HUES6 (cell line): ENCODE results near the gene PRKX.
"Not testable (repeated sequence)": the region's sequence is repeated elsewhere in the genome, so short reads cannot be mapped to it uniquely, and the experiment has no call there.

Source experiments
- H3K27ac ChIP-seq: 2 replicates; pipeline ENCODE4 v1.7.0; 2013; ENCODE audit warnings: low read depth, mild to moderate bottlenecking, low read length, inconsistent platforms
- H3K27me3 ChIP-seq: 2 replicates; pipeline ENCODE4 v1.6.1; 2013; ENCODE audit warnings: low read length; ENCODE audit not compliant: control insufficient read depth, insufficient read depth
- H3K36me3 ChIP-seq: 2 replicates; pipeline ENCODE4 v1.6.1; 2013; ENCODE audit warnings: low read length; ENCODE audit not compliant: control insufficient read depth, insufficient read depth
- H3K4me1 ChIP-seq: 2 replicates; pipeline ENCODE4 v1.6.1; 2013; ENCODE audit warnings: low read length; ENCODE audit not compliant: control insufficient read depth, insufficient read depth
- H3K4me3 ChIP-seq: 2 replicates; pipeline ENCODE4 v1.5.1; 2013; ENCODE audit warnings: low read depth, low read length
- H3K9ac ChIP-seq: one replicate; pipeline ENCODE4 v1.6.1; 2013; ENCODE audit warnings: mild to moderate bottlenecking, low read length
- H3K9me3 ChIP-seq: 2 replicates; pipeline ENCODE4 v1.6.1; 2013; ENCODE audit warnings: low read depth, low read length; ENCODE audit not compliant: control insufficient read depth, insufficient read depth

The PRKX gene

DNA sequence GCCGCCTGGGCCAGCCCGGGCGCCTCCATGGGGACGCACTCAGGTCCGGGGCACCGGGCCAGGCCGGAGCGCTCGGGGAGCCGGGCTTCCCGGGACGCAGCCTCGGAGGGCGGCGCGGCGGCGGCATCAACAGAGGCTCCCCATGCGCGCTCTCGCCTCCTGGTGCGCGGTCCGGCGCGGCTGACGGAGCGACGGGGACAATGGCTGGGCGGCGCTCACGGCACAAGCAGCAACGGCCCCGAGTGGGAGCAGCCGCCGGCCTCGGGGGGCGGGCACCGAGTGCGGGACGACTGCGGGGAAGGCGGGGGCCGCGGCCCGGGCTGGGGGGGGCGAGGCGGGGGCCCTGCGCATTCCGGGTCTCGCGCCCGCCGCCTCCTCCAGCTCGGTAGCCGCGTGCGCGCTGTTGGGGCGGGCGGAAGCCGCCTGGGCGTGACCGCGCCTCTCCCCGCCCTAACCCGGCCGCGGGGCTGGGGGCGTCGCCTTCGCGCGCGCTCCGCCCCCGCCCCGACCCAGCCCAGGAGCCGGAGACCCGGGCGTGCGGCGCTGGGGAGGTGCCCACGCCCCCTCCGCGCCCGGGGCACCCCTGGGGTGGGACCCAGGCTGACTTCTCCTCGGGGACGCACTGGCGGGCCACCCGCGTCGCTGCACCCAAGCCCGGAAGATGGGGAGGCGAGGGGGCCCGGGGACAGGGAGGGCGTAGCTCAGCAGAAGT, at the start of gene PRKX:
Gene PRKX (minus strand): TSS at position 425 of the 712 bp plus-strand sequence. CDS start 396 bp downstream, at position 29.
- Histone ChIP-seq H3K4me3 (peak within 1 kb of the TSS; percentile 79), H3K9me3 (peaks cover 7% of the 10 kb centered on the region; the same call in 1 of the 2 replicates), H3K4me1 (peaks cover 22% of the 10 kb centered on the region), H3K36me3 (peaks cover 4% of the 10 kb centered on the region; the same call in 1 of the 2 replicates), H3K9ac (peak within 1 kb of the TSS; percentile 87), H3K27me3 (peaks cover 3% of the 10 kb centered on the region; the same call in 1 of the 2 replicates), H3K27ac (peak within 1 kb of the TSS; percentile 80)

DNA sequence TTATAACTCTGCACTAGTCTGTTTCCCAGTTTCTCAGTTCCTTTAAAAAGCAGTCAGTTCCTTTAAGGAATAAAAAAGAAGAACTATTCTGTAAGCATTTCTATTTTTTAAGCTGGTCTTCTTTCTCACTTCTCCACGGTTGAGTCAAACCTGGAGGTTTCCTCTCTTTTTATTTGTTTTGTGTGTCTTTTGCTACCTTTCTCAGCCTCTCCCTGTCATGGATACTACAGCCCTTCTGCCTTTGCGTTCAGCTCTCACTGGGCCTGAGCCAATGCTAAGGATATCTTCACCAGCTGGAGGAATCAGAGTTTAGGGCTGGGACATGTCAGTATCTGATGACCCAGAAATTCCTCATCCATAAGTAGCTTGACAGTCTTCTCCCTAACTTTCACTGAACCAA, 49.7 kb upstream of the PRKX start:
- Histone ChIP-seq H3K27ac (no peak overlapping the region), H3K36me3 (no peaks in the 10 kb centered on the region)

DNA sequence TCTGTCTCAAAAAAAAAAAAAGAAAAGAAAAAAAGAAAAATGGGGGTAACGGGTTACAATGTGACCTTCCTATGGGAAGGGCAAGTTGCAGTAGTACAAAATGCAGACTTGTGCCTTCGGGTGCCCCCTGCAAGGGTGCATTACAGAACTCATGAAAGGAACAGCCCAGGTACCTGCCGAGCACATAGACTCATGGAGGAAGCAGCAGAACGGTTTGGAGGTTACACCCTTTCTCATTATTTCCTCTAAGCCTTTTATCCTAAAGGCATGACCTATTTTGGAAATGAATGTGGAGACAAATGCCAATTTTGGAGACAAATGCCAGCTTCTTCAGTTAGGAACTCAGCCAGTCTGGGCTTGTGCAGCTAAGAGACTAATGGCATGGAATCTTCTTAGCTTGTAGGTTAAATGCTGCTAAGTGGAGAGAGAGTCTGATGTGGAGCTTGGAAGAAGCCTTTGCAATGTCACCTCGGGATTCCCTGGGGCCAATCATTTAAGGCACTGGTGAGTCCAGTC, 44.1 kb upstream of the PRKX start:
- no peaks in the 10 kb centered on the region for H3K9me3 ChIP-seq
- H3K4me3 ChIP-seq: no peak overlapping the region
- H3K4me1 ChIP-seq: no peaks in the 10 kb centered on the region
- peaks cover 21% of the 10 kb centered on the region for H3K27me3 ChIP-seq
- H3K9ac ChIP-seq: no peak overlapping the region
- H3K27ac ChIP-seq: no peak overlapping the region
- H3K36me3 ChIP-seq: no peaks in the 10 kb centered on the region

More for the DNA sequence above, 49.7 kb upstream of the PRKX start:
- no peaks in the 10 kb centered on the region for H3K9me3 ChIP-seq
- no peak overlapping the region for H3K4me3 ChIP-seq
- H3K27me3 ChIP-seq: peaks cover 21% of the 10 kb centered on the region
- no peaks in the 10 kb centered on the region for H3K4me1 ChIP-seq
- no peak overlapping the region for H3K9ac ChIP-seq

DNA sequence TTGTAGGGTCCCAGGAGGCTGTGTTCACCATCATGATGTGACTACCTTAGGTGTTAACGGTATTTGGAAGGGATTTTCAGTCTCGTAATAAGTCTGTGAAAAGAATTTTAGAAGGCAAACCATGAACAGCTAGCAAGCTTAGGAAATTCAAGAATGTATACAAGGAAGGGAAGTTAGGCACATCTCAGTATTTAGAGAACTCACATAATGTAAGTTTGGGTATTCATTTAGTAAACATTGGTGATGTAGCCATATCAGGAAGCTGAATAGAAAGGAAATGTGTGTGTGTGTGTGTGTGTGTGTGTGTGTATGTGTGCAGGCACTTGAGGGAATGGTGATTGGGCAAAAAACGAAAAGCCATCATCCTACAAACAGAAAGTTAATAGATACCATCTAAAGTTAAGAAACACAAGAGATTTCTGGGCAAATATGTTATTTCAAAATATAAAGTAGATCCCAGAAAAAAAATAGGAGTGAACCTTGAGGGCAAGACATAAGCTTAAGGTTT, 34.7 kb upstream of the PRKX start:
- H3K27ac ChIP-seq: no peak overlapping the region
- H3K9me3 ChIP-seq: no peaks in the 10 kb centered on the region
- H3K4me3 ChIP-seq: no peak overlapping the region
- no peaks in the 10 kb centered on the region for H3K36me3 ChIP-seq
- H3K27me3 ChIP-seq: no peaks in the 10 kb centered on the region
- H3K4me1 ChIP-seq: no peaks in the 10 kb centered on the region
- H3K9ac ChIP-seq: no peak overlapping the region

DNA sequence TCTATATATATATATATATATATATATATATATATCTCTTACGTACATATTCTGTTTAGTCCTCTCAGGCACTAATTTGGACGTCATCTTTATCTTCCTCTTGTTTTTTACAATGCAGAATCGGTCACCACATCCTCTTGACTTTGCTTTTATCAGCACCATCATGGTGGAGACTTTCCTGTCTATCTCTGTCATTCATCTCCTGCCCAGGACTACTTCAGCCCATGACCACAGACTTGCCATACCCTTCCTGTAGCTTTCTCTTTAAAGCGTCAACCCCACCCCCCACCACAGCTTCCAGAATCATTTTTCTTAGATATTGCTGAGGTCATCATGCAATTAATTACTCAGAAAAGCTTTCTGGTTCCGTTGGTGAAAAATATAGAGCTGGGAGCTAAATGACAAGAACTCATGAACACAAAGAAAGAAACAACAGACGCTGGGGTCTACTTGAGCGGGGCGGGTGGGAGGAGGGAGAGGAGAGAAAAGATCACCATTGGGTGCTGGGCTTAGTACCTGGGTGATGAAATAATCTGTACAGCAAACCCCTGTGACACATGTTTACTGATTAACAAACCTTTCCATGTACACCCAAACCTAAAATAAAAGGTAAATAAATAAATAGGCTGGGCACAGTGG, 30.5 kb upstream of the PRKX start:
- Histone ChIP-seq H3K9me3 (peaks cover 6% of the 10 kb centered on the region), H3K27me3 (no peaks in the 10 kb centered on the region), H3K4me1 (no peaks in the 10 kb centered on the region), H3K4me3 (no peak overlapping the region), H3K9ac (no peak overlapping the region), H3K36me3 (no peaks in the 10 kb centered on the region), H3K27ac (no peak overlapping the region)

DNA sequence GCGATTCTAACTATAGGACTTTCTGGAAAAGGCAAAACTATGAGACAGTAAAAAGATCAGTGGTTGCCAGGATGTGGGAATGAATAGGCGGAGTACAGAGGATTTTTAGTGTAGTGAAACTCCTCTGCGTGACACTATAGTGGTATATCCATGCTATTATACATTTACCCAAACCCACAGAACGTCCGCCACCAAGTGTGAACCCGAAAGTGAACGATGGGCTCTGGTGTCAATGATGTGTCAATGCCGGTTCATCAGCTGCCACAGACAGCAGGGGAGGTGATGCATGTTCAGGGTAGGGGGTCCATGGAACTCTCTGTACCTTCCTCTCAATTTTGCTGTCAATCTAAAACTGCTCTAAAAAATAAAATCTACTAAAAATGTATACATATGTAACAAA, 27.5 kb upstream of the PRKX start:
- H3K4me3 ChIP-seq, H3K9me3 ChIP-seq, H3K4me1 ChIP-seq, H3K9ac ChIP-seq, H3K36me3 ChIP-seq, H3K27ac ChIP-seq, H3K27me3 ChIP-seq: not testable (repeated sequence)

DNA sequence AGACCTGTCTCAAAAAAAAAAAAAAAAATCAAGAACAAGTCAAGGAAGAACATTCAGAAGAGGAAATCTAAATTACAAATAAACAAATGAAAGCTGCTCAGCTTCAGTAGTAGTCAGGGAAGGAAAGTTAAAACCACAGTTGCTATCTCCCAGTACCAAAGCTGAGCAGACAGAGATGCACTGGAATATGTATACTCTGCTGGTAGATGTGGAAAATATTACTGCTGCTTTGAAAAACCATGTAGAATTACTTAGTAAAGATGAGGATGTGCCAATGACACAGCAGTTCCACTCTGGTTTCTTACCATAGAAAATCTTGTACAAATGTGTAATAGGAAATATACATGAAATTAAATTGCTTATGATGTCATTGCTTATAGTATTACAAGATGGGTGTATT, 25.1 kb upstream of the PRKX start:
- Histone ChIP-seq H3K27me3 (no peaks in the 10 kb centered on the region), H3K36me3 (no peaks in the 10 kb centered on the region), H3K27ac (no peak overlapping the region), H3K4me3 (no peak overlapping the region), H3K9ac (no peak overlapping the region), H3K4me1 (no peaks in the 10 kb centered on the region), H3K9me3 (peaks cover 6% of the 10 kb centered on the region)

DNA sequence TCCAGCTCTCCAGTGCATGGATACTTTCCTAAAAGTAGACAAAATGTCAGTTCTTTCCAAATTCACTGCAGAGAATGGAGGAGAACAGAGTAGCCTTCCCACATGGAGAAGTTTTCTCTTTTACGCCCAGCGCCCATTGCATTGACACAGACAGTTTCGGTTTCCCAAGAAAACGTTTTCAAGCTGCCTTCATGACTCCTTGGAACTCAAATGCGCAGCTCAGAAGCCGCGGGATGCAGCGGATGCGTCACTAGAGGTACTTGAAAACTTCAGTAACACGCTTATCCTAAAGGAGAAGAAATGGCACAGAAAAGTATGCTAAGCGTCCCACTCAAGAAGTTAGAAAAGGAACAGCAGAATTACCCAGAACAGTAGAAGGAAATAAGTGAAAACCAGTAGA, 23.1 kb upstream of the PRKX start:
- H3K27ac ChIP-seq, H3K27me3 ChIP-seq, H3K4me3 ChIP-seq, H3K9me3 ChIP-seq, H3K4me1 ChIP-seq, H3K9ac ChIP-seq, H3K36me3 ChIP-seq: not testable (repeated sequence)

DNA sequence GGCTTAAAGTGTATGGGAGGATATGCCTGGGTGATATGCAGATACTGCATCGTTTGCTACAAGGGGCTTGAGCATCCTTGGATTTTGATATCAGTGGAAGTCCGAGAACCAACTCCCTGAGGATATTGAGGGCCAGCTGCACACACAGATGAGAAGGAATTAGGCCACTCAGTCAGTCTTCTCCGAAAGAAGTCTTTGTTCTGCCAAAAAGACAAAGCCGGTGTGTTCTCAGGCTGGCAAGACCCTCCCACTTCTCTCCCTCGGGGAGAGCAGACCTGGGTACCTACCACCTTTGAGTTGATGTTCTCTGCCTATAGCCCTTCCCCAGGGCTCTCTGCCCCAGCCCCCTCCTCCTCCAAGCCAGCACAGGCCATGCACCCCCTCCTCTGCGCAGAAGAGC, 22.4 kb upstream of the PRKX start:
- H3K4me1 ChIP-seq, H3K9me3 ChIP-seq, H3K27ac ChIP-seq, H3K9ac ChIP-seq, H3K4me3 ChIP-seq, H3K27me3 ChIP-seq, H3K36me3 ChIP-seq: not testable (repeated sequence)

DNA sequence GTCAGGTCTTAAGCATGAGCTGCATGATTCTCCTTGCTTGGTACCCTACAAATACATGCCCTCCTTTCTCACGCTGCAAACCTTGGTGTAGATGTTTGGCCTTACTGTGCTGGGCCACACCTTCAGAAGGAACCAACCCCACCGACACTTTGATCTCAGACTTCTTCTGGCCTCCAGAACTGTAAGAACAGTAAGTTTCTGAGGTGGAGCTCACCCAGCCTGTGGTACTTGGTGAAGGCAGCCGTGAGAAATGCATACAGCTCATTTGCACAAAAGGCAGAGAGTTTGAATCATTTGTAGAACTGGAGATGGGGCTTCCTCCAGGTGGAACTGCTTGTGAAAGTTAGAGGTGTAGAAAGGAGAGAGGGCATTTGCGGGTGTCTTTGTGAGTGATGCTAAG, 21.0 kb upstream of the PRKX start:
- H3K27ac ChIP-seq, H3K27me3 ChIP-seq, H3K36me3 ChIP-seq, H3K9me3 ChIP-seq, H3K4me3 ChIP-seq, H3K9ac ChIP-seq, H3K4me1 ChIP-seq: not testable (repeated sequence)

DNA sequence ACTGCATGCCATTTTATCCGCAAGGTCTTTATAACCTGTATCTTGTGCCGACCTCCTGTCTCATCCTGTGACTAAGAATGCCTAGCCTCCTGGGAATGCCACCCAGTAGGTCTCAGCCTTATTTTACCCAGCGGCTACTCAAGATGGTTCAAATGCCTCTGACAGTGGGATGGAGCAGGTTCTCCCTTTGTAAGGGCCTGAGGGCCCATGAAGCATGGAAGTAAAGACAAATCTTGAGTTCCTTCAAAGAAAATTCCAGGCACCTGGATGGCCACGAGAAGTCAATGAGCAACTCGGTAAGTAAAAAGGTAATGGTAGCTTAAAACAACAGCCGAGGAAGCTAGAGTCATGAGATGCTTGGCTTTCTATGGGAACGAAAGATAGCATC, 19.6 kb upstream of the PRKX start:
- Histone ChIP-seq H3K9ac (no peak overlapping the region), H3K4me3 (no peak overlapping the region), H3K36me3 (no peaks in the 10 kb centered on the region), H3K27me3 (no peaks in the 10 kb centered on the region), H3K4me1 (no peaks in the 10 kb centered on the region), H3K9me3 (no peaks in the 10 kb centered on the region), H3K27ac (no peak overlapping the region)
